GM18870 (cell line): ENCODE measurements around the gene CROCC2.

Experiments used
- ATAC-seq: cut with Tn5 transposase; IDR thresholded peaks from one replicate; pipeline ENCODE4 v1.9.1; 2021; ENCODE audit warnings: moderate library complexity; ENCODE audit not compliant: unreplicated experiment

Gene CROCC2

GRCh38 chr2:241009191-241009590 is 103.1 kb downstream of the CROCC2 start:
- no peak for ATAC-seq

GRCh38 chr2:241009601-241010530 is 103.7 kb downstream of the CROCC2 start:
- ATAC-seq, result no peak

GRCh38 chr2:241010531-241011295 is 104.6 kb downstream of the CROCC2 start:
- ATAC-seq, result no peak

- ATAC-seq, result no peak
Measured at GRCh38 chr2:241011296-241011600, 105.1 kb downstream of the CROCC2 start.

GRCh38 chr2:241011751-241012510 is 105.8 kb downstream of the CROCC2 start:
- ATAC-seq, result no peak

- no peak for ATAC-seq
Measured at GRCh38 chr2:241014224-241014623, 108.1 kb downstream of the CROCC2 start.

GRCh38 chr2:241014764-241015163 is 108.6 kb downstream of the CROCC2 start:
- ATAC-seq, result no peak

- no peak for ATAC-seq
Measured at GRCh38 chr2:241015439-241015838, 109.3 kb downstream of the CROCC2 start.

GRCh38 chr2:241017228-241017940 is 111.2 kb downstream of the CROCC2 start:
- no peak for ATAC-seq

GRCh38 chr2:241018051-241018891 is 112.1 kb downstream of the CROCC2 start:
- no peak for ATAC-seq

GRCh38 chr2:241019441-241020139 is 113.5 kb downstream of the CROCC2 start:
- ATAC-seq, result no peak

- ATAC-seq, result no peak
Measured at GRCh38 chr2:241020201-241020600, 114.1 kb downstream of the CROCC2 start.

- no peak for ATAC-seq
Measured at GRCh38 chr2:241020629-241021190, 114.6 kb downstream of the CROCC2 start.

GRCh38 chr2:241025639-241026038 is 119.5 kb downstream of the CROCC2 start:
- ATAC-seq, result no peak

- no peak for ATAC-seq
Measured at GRCh38 chr2:241029599-241030332, 123.6 kb downstream of the CROCC2 start.

GRCh38 chr2:241030333-241030680 is 124.2 kb downstream of the CROCC2 start:
- no peak for ATAC-seq

- no peak for ATAC-seq
Measured at GRCh38 chr2:241030883-241031282, 124.7 kb downstream of the CROCC2 start.

- ATAC-seq, result no peak
Measured at GRCh38 chr2:241031436-241032165, 125.5 kb downstream of the CROCC2 start.
